ENCODE measurements around the gene COBL. TPM values are rescaled to one million over a fixed set of nuclear protein-coding genes. Genes with fewer than 3 reads are reported as not detected.

COBL gene
- total and polyA plus RNA-seq, 2 of the 8 experiments (the other 6 are each of a cell fraction or from before 2014, with no cell fraction given): 13.8 to 40.4 TPM

DNA sequence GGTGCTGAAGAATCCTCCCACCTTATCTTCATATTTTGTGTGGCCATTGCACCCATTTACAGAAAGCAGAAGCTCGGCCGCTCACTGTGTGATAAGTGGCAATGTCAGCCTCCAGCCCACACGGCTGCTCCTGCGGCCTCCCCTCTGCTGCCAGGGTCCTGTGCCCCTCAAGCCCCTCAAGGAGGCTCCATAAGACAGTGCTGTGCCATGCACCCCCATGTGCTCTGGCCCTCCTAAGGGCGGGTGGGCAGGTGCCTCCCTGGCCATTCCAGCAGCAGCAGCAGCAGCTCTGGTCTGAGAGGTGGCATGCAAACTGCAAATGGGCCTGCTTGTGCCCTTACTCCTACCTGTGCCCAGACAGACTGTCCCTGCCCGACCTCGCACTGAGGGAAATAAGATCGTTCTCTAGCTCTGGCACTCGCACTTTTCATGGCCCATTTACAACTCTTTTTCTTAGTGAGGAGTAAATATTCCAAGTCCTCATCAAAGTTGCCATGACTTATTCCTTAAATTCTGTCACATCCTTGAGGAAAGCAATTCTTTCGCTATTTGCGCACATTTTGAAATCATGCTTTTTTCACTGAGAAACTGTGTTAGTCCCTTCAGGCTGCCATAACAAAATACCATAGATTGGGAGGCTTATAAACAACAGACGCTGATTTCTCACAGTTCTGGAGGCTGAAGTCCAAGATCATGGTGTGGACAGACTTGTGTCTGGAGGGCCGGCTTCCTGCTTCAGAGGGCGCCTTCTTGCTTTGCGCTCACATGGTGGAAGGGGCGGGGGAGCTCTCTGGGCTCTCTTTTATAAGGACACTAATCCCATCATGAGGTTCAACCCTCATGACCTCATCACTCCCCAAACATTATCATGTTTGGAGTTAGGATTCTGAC lies 187.8 kb downstream of the COBL start:
- no peak overlapping the region for H3K23ac ChIP-seq (ENCODE audit: insufficient read length)
- H2AK5ac ChIP-seq (ENCODE audit: low read depth, low read length): no peak overlapping the region
- TF ChIP-seq EGR1 (IDR thresholded peaks at IDR 0.05; ENCODE audit: borderline replicate concordance, low read depth, low read length) (no peak), RNF2 (IDR thresholded peaks at IDR 0.05; ENCODE audit: borderline replicate concordance, low read depth, low read length, missing control alignments, poor library complexity, severe bottlenecking) (no peak), CHD2 (IDR thresholded peaks at IDR 0.05; ENCODE audit: low read length) (no peak), SIRT6 (IDR thresholded peaks at IDR 0.05; ENCODE audit: low read length) (no peak), YY1 (IDR thresholded peaks at IDR 0.05; ENCODE audit: low read depth, low read length) (no peak), JUN (IDR thresholded peaks at IDR 0.05; ENCODE audit: low read depth, low read length) (no peak), POLR2A (IDR thresholded peaks at IDR 0.05; ENCODE audit: control extremely low read depth in 1 of 2, low read depth in 2 of 2, low read length in 2 of 2) (no peak), GTF2F1 (IDR thresholded peaks at IDR 0.05; ENCODE audit: borderline replicate concordance, low read depth, low read length) (no peak), BCL11A (IDR thresholded peaks at IDR 0.05; ENCODE audit: low read depth in 2 of 2, low read length in 2 of 2) (no peak)
- H3K27me3 ChIP-seq (replicated peaks in 1 of 4; ENCODE audit: control insufficient read depth in 3 of 4, extremely low read depth in 1 of 4, insufficient read depth in 3 of 4, low read length in 3 of 4): no peaks in the 10 kb centered on the region
- no peak for FAIRE-seq
- H2BK20ac ChIP-seq (ENCODE audit: low read length): no peak overlapping the region
- no peak overlapping the region for H3K27ac ChIP-seq (ENCODE audit: low read depth, low read length)
- ChIA-PET POLR2A (ENCODE audit: partially characterized antibody) (interaction anchor here (1.1 kb wide), 1 partner anchor 46 kb away, joined by 3 read pairs; no protein-coding TSS in a partner anchor), CTCF (ENCODE audit: partially characterized antibody) (interaction anchor here (0.8 to 2.6 kb wide), 4 partner anchors 12 to 712 kb away, joined by 3 to 19 read pairs (median 4); no protein-coding TSS in a partner anchor)
- H2BK15ac ChIP-seq (ENCODE audit: low read length): no peak overlapping the region
- peak overlapping the region; percentile 77; the same call in 1 of the 2 replicates for H4K8ac ChIP-seq (ENCODE audit: extremely low read depth, insufficient read depth, low read length)
- peaks cover 0 to 3% of the 10 kb centered on the region in 2 experiments; a peak in 2 of 4 replicates for H3K9me3 ChIP-seq (ENCODE audit: insufficient read depth in 2 of 2, low read depth in 1 of 2, low read length in 1 of 2)
- H3K36me3 ChIP-seq (ENCODE audit: control insufficient read depth in 2 of 4, insufficient read depth in 4 of 4, low read length in 3 of 4): peaks cover 0 to 10% (median 4%) of the 10 kb centered on the region in 4 experiments; a peak in 4 of 8 replicates
- 95% methylated on average over 16 of the region's 16 CpGs; no CpG with 5 or more reads in 1 of the 2 experiments for WGBS, 2 experiments (ENCODE audit: extremely low coverage in 1 of 2, insufficient coverage in 1 of 2, insufficient read length in 1 of 2, insufficient replicate concordance in 2 of 2, low coverage in 1 of 2, low lambda C conversion rate in 2 of 2, missing lambda C conversion rate in 1 of 2)
- no peak overlapping the region for H4K91ac ChIP-seq (replicated peaks; ENCODE audit: insufficient read length, low read length)
- H3K79me2 ChIP-seq (ENCODE audit: control insufficient read depth in 1 of 2, insufficient read depth in 2 of 2, low read length in 2 of 2): no peaks in the 10 kb centered on the region
- no peak overlapping the region for H2BK5ac ChIP-seq (ENCODE audit: low read depth, low read length)
- no peak overlapping the region for H3K56ac ChIP-seq (replicated peaks; ENCODE audit: insufficient read length, low read depth, low read length)
- no peaks in the 10 kb centered on the region for H4K20me1 ChIP-seq (replicated peaks in 1 of 2; ENCODE audit: control insufficient read depth in 1 of 2, insufficient read depth in 2 of 2, low read length in 2 of 2)
- H3K4ac ChIP-seq (replicated peaks; ENCODE audit: insufficient read length, low read depth, low read length): no peak overlapping the region
- DNase-seq (ENCODE audit: low read depth in 1 of 2, low spot score in 2 of 2): peak in 1 of 2 experiments; percentile 29
- H2BK120ac ChIP-seq (replicated peaks; ENCODE audit: low read depth, low read length): no peak overlapping the region
- no peak overlapping the region for H3K4me3 ChIP-seq (ENCODE audit: extremely low read depth in 1 of 4, insufficient read depth in 2 of 4, low read depth in 3 of 4, low read length in 4 of 4)
- no peak overlapping the region for H3K4me2 ChIP-seq (ENCODE audit: insufficient read depth in 1 of 2, low read depth in 2 of 2, low read length in 2 of 2)
- H3K9ac ChIP-seq (replicated peaks in 1 of 4; ENCODE audit: extremely low read depth in 1 of 4, low read depth in 3 of 4, low read length in 3 of 4): no peak overlapping the region
- H3K18ac ChIP-seq (ENCODE audit: extremely low read depth, low read length): no peak overlapping the region
- no peak overlapping the region for H2AFZ ChIP-seq (ENCODE audit: low read length)
- no peaks in the 10 kb centered on the region; the same call in 1 of the 2 replicates for H3K79me1 ChIP-seq (ENCODE audit: low read depth, low read length)
- H3K4me1 ChIP-seq (replicated peaks in 1 of 4; ENCODE audit: control insufficient read depth in 3 of 4, insufficient read depth in 4 of 4, low read length in 3 of 4): no peaks in the 10 kb centered on the region
- H2BK12ac ChIP-seq (ENCODE audit: low read depth, low read length): no peak overlapping the region
- no peak overlapping the region for H3K14ac ChIP-seq (ENCODE audit: insufficient read length)
- no peak overlapping the region for H4K5ac ChIP-seq (ENCODE audit: insufficient read length, low read depth, low read length)
- H3K23me2 ChIP-seq (ENCODE audit: low read depth, low read length): peaks cover 2% of the 10 kb centered on the region; the same call in 1 of the 2 replicates
